Pancreas (tissue), 10 donors: ENCODE results near the gene SUPV3L1. TPM values are rescaled to one million over a fixed set of nuclear protein-coding genes. Genes with fewer than 3 reads are reported as not detected.

ENCODE experiments used
- ATAC-seq, 4 donors: fragments of 200-7000 bp; cut with Tn5 transposase; one replicate each; pipeline versions ENCODE4 v1.8.0 to v1.9.1; 2020; ENCODE audit warnings: mild to moderate bottlenecking in 4 of 4, moderate library complexity in 4 of 4
- DNase-seq, 6 donors: peaks; one replicate each; pipeline ENCODE4 v3.0.0-alpha.2; 2020
- FAIRE-seq: peaks from 2 replicates; lab custom pipeline; 2012; peaks lifted over from hg19 to GRCh38; lab: Jason Lieb, UNC
- H3K27ac ChIP-seq, 4 donors: fragments of 200-600 bp; sonication (generic); 1 replicate in 3 of 4; 2 replicates in 1 of 4; pipeline versions ENCODE4 v1.5.0 to v1.8.0; 2020
- H3K27me3 ChIP-seq, 4 donors: fragments of 200-600 bp; one replicate each; pipeline ENCODE4 v1.8.0; 2021
- H3K36me3 ChIP-seq, 3 donors: fragments of 200-600 bp; sonication (generic) in 1 of 3; one replicate each; pipeline versions ENCODE4 v1.5.0 to v1.8.0; 2020 to 2021
- H3K4me1 ChIP-seq, 3 donors: fragments of 200-600 bp; one replicate each; pipeline ENCODE4 v1.8.0; 2021
- H3K4me3 ChIP-seq, 4 donors: fragments of 200-600 bp; sonication (generic) in 2 of 4; one replicate each; pipeline versions ENCODE4 v1.5.0 to v1.8.0; 2020 to 2021
- H3K9me3 ChIP-seq, 4 donors: fragments of 200-600 bp; one replicate each; pipeline ENCODE4 v1.8.0; 2021
- CTCF ChIP-seq, 4 donors: fragments of 200-600 bp; sonication (generic) in 3 of 4; IDR thresholded peaks; one replicate each; pipeline versions ENCODE4 v1.5.0 to v1.8.0; 2021; ENCODE audit warnings: antibody characterized with exemption in 4 of 4
- WGBS, 2 donors: extraction: QIAGEN DNeasy Blood & Tissue Kit; methylation state at CpG; one replicate each; pipeline ENCODE4 v1.1.7; 2013; 5-methylcytosine and 5-hydroxymethylcytosine counted together
- intact Hi-C, 3 donors: fragments of 100-400 bp; cut with DNase I; formaldehyde crosslinking; loops; one replicate each; pipeline versions ENCODE4 v1.11.1 to v1.14.2; 2022
- polyA plus RNA-seq, 2 donors: library from polyadenylated mRNA; stranded (reverse); fragments of 200-250 nt; gene quantifications; one replicate each; pipeline ENCODE4 v1.2.3, GENCODE V29; 2013
- total RNA-seq, 6 donors: library from RNA; stranded (reverse); fragmentation: NEBNext Ultra II Directional in 4 of 6; extraction: Animal tissue kit (Norgen Biotek cat#: 25700) in 4 of 6; gene quantifications; one replicate each; pipeline versions ENCODE4 v1.2.1 to v1.2.4, GENCODE V29; 2021 to 2023
- donor health status: healthy with polysubstance abuse.
- donor health status: DM: no; HTN: no; CAD: no; lungs with moderate emphysema.
- donor health status: DM: no; HTN: no; CAD: no.
- donor health status: control.
- donor health status: control.
- donor health status: Bipolar disorder and iron deficiency.
- donor health status: DM: yes; HTN: yes; CAD: no.
- donor health status: DM: no; HTN: no; CAD: no.
- donor health status: DM: no; HTN: no; CAD: no.
- donor health status: DM: yes; HTN: yes; CAD: no.

SUPV3L1 gene
- total and polyA plus RNA-seq, 8 donors = 8.6 to 78.1 (median 14.5) TPM

GRCh38 chr10:69214666-69215131 lies 34.7 kb downstream of the SUPV3L1 start:
- Histone ChIP-seq H3K4me3 (no peak overlapping the region), H3K27me3 (no peaks in the 10 kb centered on the region), H3K9me3 (no peaks in the 10 kb centered on the region), H3K4me1 (peaks cover 0 to 3% (median 0%) of the 10 kb centered on the region in 3 donors), H3K36me3 (no peaks in the 10 kb centered on the region), H3K27ac (no peak overlapping the region)
- ATAC-seq = no peak
- TF ChIP-seq CTCF (IDR thresholded peaks at IDR 0.05) = no peak
- FAIRE-seq = no peak
- WGBS, 2 donors = 84 to 93% methylated on average over 6 of the region's 6 CpGs
- DNase-seq = no peak
- intact Hi-C loops = no loop called here

- no peak for TF ChIP-seq CTCF (IDR thresholded peaks at IDR 0.05)
- Histone ChIP-seq H3K4me1 (peaks cover 0 to 3% (median 0%) of the 10 kb centered on the region in 3 donors), H3K27ac (no peak overlapping the region), H3K4me3 (no peak overlapping the region), H3K9me3 (no peaks in the 10 kb centered on the region), H3K27me3 (no peaks in the 10 kb centered on the region), H3K36me3 (no peaks in the 10 kb centered on the region)
- DNase-seq (no peak), ATAC-seq (no peak), FAIRE-seq (no peak)
- intact Hi-C loops = no loop called here
- 29 to 52% methylated on average over 10 of the region's 10 CpGs for WGBS, 2 donors
These were observed 35.6 kb downstream of the SUPV3L1 start for GRCh38 chr10:69215405-69216171.

- peak overlapping the region in 2 of 4 donors; percentile 41 to 66 for H3K27ac ChIP-seq
These were observed 36.6 kb downstream of the SUPV3L1 start for GRCh38 chr10:69216577-69217118.

GRCh38 chr10:69217119-69217754 lies 37.2 kb downstream of the SUPV3L1 start:
- peak; percentile 62 to 82 (median 72) for ATAC-seq
- Histone ChIP-seq H3K36me3 (no peaks in the 10 kb centered on the region), H3K9me3 (no peaks in the 10 kb centered on the region), H3K27ac (peak overlapping the region in 2 of 4 donors; percentile 44 to 66), H3K4me3 (no peak overlapping the region), H3K4me1 (peaks cover 0 to 3% (median 0%) of the 10 kb centered on the region in 3 donors), H3K27me3 (no peaks in the 10 kb centered on the region)
- no peak for FAIRE-seq
- DNase-seq = no peak
- 50 to 52% methylated on average over 4 of the region's 4 CpGs for WGBS, 2 donors
- intact Hi-C loops = no loop called here
- no peak for TF ChIP-seq CTCF (IDR thresholded peaks at IDR 0.05)

More at GRCh38 chr10:69216577-69217118, 36.6 kb downstream of the SUPV3L1 start:
- peaks cover 0 to 3% (median 0%) of the 10 kb centered on the region in 3 donors for H3K4me1 ChIP-seq
- H3K27me3 ChIP-seq = no peaks in the 10 kb centered on the region
- ATAC-seq = no peak
- DNase-seq = no peak
- no peaks in the 10 kb centered on the region for H3K36me3 ChIP-seq
- WGBS, 2 donors = 66 to 81% methylated on average over 11 of the region's 11 CpGs
- H3K9me3 ChIP-seq = no peaks in the 10 kb centered on the region
- intact Hi-C loops = no loop called here
- FAIRE-seq = no peak
- TF ChIP-seq CTCF (IDR thresholded peaks at IDR 0.05) = no peak
- H3K4me3 ChIP-seq = no peak overlapping the region
